Psoas muscle (tissue), 8 donors: ENCODE measurements around the gene RAB31. TPM values are rescaled to one million over a fixed set of nuclear protein-coding genes. Genes with fewer than 3 reads are reported as not detected.

ENCODE experiments used
- ATAC-seq, 4 donors: fragments of 200-7000 bp; cut with Tn5 transposase; one replicate each; pipeline ENCODE4 v1.9.1; 2020; ENCODE audit warnings: moderate library complexity in 3 of 4, mild to moderate bottlenecking in 2 of 4
- DNase-seq, 2 donors: peaks; one replicate each; pipeline ENCODE4 v3.0.0-alpha.2; 2020
- H3K27ac ChIP-seq: fragments of 200-600 bp; one replicate; pipeline ENCODE4 v1.8.0; 2022
- H3K27me3 ChIP-seq, 3 donors: fragments of 200-600 bp in 1 of 3; one replicate each; pipeline versions ENCODE4 v1.6.1 to v1.8.0; 2013 to 2022; ENCODE audit warnings: low read length in 2 of 3, mild to moderate bottlenecking in 2 of 3, moderate library complexity in 1 of 3; ENCODE audit not compliant: insufficient read depth in 3 of 3
- H3K36me3 ChIP-seq, 2 donors: fragments of 200-600 bp in 1 of 2; one replicate each; pipeline versions ENCODE4 v1.6.1 to v1.8.0; 2013 to 2022; ENCODE audit warnings: low read depth in 1 of 2, mild to moderate bottlenecking in 1 of 2, moderate library complexity in 1 of 2; ENCODE audit not compliant: insufficient read depth in 1 of 2
- H3K4me1 ChIP-seq: fragments of 200-600 bp; one replicate; pipeline ENCODE4 v1.8.0; 2022
- H3K4me3 ChIP-seq: fragments of 200-600 bp; one replicate; pipeline ENCODE4 v1.8.0; 2022; ENCODE audit warnings: mild to moderate bottlenecking
- H3K9me3 ChIP-seq: fragments of 200-600 bp; one replicate; pipeline ENCODE4 v1.8.0; 2022
- whole genome bisulfite sequencing, 3 donors: extraction: QIAGEN DNeasy Blood & Tissue Kit; methylation state at CpG; one replicate each; pipeline versions ENCODE4 v1.1.6 to v1.1.7; 2013; 5-methylcytosine and 5-hydroxymethylcytosine counted together
- intact Hi-C, 2 donors: fragments of 100-400 bp; cut with DNase I; formaldehyde crosslinking; loops; one replicate each; pipeline versions ENCODE4 v1.11.0 to v1.14.2; 2022
- polyA plus RNA-seq, 3 donors: library from polyadenylated mRNA; stranded (reverse); fragments of 200-250 nt; gene quantifications; one replicate each; pipeline ENCODE4 v1.2.3, GENCODE V29; 2013
- total RNA-seq, 4 donors: library from RNA; stranded (reverse); fragmentation: NEBNext Ultra II Directional in 2 of 4; extraction: Animal tissue kit (Norgen Biotek cat#: 25700) in 2 of 4; gene quantifications; one replicate each; pipeline versions ENCODE4 v1.2.1 to v1.2.4, GENCODE V29; 2021 to 2023
- TF ChIP-seq, protein P1 (sequence below): fragments of 200-600 bp; IDR thresholded peaks from one replicate; pipeline ENCODE4 v1.8.0; 2022; ENCODE audit warnings: antibody characterized with exemption
- donor health status: healthy with polysubstance abuse.
- donor health status: DM: no; HTN: no; CAD: no; lungs with moderate emphysema.
- donor health status: Bipolar disorder and iron deficiency.
- donor health status: healthy.
- donor health status: DM: yes; HTN: yes; CAD: no.
- donor health status: DM: no; HTN: no; CAD: no.
- donor health status: DM: no; HTN: no; CAD: no.
- donor health status: DM: yes; HTN: yes; CAD: no.

The RAB31 gene
- total and polyA plus RNA-seq, 7 donors: 2.2 to 8.9 (median 5.3) TPM

DNA sequence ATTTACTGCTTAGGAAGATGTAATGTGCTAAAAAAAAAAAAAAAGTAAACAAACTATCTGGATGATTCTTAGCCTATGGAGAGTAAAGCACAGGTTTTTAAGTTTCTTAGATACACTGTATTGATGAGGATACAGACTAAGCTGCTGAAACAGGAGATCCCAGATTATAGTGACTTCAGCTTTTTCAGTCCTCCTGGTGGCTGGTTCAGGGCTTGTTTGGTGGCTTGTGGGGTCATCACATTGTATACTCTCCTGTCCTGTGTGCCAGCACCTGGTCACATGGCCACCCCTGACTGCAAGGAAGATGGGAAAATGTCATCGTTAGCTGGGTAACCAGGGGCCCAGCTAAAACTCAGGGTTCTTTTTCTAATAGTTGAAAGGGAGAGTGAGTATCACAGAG, 31.4 kb downstream of the RAB31 start:
- no peak overlapping the region for H3K27ac ChIP-seq

DNA sequence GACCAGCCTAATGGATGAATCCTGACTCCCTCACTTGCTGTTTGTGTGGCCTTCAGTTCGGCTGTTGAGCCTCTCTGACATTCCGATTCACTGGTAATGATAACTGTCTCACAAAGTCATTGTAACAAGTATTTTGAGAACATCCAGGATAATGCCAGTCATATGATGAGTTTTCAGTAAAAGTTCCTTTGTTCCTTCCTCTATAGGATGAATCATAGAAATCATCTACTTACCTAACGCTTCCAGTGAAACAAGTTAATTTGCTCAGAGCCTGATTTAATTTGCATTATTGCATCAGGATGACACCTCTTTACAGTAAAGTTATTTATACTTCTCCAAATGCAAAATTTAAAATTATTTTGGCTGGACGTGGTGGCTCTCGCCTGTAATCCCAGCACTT, 32.0 kb downstream of the RAB31 start:
- Histone ChIP-seq H3K27ac (no peak overlapping the region), H3K27me3 (no peaks in the 10 kb centered on the region), H3K4me1 (peaks cover 4% of the 10 kb centered on the region), H3K4me3 (no peak overlapping the region), H3K9me3 (no peaks in the 10 kb centered on the region), H3K36me3 (no peaks in the 10 kb centered on the region)
- intact Hi-C loops: no loop called here
- ATAC-seq: no peak
- DNase-seq: no peak
- WGBS, 3 donors: 91 to 94% (median 93%) methylated on average over 5 of the region's 5 CpGs
- TF ChIP-seq, protein P1, sequence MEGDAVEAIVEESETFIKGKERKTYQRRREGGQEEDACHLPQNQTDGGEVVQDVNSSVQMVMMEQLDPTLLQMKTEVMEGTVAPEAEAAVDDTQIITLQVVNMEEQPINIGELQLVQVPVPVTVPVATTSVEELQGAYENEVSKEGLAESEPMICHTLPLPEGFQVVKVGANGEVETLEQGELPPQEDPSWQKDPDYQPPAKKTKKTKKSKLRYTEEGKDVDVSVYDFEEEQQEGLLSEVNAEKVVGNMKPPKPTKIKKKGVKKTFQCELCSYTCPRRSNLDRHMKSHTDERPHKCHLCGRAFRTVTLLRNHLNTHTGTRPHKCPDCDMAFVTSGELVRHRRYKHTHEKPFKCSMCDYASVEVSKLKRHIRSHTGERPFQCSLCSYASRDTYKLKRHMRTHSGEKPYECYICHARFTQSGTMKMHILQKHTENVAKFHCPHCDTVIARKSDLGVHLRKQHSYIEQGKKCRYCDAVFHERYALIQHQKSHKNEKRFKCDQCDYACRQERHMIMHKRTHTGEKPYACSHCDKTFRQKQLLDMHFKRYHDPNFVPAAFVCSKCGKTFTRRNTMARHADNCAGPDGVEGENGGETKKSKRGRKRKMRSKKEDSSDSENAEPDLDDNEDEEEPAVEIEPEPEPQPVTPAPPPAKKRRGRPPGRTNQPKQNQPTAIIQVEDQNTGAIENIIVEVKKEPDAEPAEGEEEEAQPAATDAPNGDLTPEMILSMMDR: no peak

More for the DNA sequence above, 31.4 kb downstream of the RAB31 start:
- intact Hi-C loops: no loop called here
- DNase-seq (no peak), ATAC-seq (no peak)
- WGBS, 3 donors: 60 to 83% (median 78%) methylated on average over 1 of the region's 1 CpG
- Histone ChIP-seq H3K4me1 (peaks cover 4% of the 10 kb centered on the region), H3K9me3 (no peaks in the 10 kb centered on the region), H3K36me3 (no peaks in the 10 kb centered on the region), H3K4me3 (no peak overlapping the region), H3K27me3 (no peaks in the 10 kb centered on the region)
- TF ChIP-seq, protein P1: no peak

DNA sequence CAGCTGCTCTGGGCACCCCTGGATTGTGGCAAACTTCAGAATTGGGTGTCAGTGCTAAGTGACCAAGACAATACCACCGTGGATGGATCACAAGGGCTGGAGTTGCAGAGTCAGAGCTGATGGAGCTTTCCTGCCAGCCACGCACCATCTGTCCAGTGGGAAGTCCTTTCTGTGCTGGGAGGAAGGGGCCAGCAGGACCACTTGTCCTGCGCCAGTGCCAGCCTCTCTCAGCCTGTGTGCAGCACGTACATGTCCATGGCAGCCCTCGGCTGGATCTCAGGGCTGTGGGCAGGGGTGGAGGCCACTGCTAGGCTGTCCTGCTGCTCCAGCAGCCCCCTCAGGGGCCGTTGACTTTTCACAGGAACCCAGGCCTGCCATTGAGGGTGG, 33.3 kb downstream of the RAB31 start:
- TF ChIP-seq, protein P1: no peak
- H3K4me1 ChIP-seq: peaks cover 4% of the 10 kb centered on the region
- DNase-seq: no peak
- intact Hi-C loops: no loop called here
- H3K36me3 ChIP-seq: no peaks in the 10 kb centered on the region
- ATAC-seq: no peak
- WGBS, 3 donors: 62 to 76% (median 62%) methylated on average over 6 of the region's 6 CpGs
- no peak overlapping the region for H3K27ac ChIP-seq
- H3K4me3 ChIP-seq: no peak overlapping the region
- H3K27me3 ChIP-seq: no peaks in the 10 kb centered on the region
- H3K9me3 ChIP-seq: no peaks in the 10 kb centered on the region

DNA sequence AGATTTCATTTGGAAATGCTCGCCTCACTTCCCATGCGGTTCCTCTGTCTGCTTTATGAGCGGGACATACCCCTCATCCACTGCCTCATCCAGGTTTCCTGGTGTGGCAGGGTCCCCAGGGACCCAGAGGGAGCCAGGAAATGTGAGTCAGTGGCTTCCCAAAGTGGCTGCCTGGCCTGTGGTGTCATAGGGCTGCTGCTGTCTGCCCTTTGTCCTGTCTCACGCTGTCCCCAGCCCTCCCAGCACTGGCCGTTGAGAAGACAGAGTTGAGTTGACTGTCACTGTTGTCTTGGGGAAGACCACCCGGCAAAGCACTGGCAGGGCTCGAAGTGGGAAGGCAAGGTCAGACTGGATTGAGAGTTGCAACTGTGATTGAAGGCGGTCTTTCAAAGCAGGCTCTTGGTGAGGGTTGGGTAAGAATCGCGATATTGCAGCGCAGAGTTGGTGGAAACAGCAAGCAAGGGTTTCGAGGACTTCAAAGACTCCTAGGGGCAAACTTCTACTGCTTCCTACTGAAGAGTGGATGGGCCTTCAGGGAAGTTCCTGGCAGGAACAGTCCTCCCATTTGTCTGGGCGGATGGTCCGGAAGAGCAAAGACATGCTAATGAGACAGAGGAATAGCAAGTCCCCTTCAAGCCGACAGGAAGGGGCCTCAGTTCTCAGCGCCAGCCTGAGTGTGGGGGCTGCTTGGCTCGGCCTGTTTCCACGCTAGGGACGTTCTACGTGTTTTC, 33.9 kb downstream of the RAB31 start:
- 62 to 67% (median 65%) methylated on average over 20 of the region's 20 CpGs for WGBS, 3 donors
- DNase-seq: peak; percentile 54 to 71
- H3K27ac ChIP-seq: peak overlapping the region; percentile 9

More for the DNA sequence above, 33.9 kb downstream of the RAB31 start:
- ATAC-seq: peak in 3 of 4 donors; percentile 48 to 56 (median 51)
- H3K4me3 ChIP-seq: peak overlapping the region; percentile 16
- no peaks in the 10 kb centered on the region for H3K9me3 ChIP-seq
- H3K36me3 ChIP-seq: no peaks in the 10 kb centered on the region
- H3K4me1 ChIP-seq: peaks cover 4% of the 10 kb centered on the region
- TF ChIP-seq, protein P1: no peak
- H3K27me3 ChIP-seq: no peaks in the 10 kb centered on the region
- intact Hi-C loops: no loop called here
